Stromal cell of bone marrow (primary cell): Measurements from ENCODE around the gene WDR37.
"Not testable (repeated sequence)": the region's sequence is repeated elsewhere in the genome, so short reads cannot be mapped to it uniquely, and the experiment has no call there.

Experiments
- DNase-seq: peaks from one replicate; pipeline ENCODE4 v3.0.0-alpha.2; 2012; ENCODE audit warnings: low read depth

WDR37 gene

GRCh38 chr10:1043532-1043995 is 12.6 kb upstream of the WDR37 start:
- no peak for DNase-seq

GRCh38 chr10:1044146-1044545 is 12.0 kb upstream of the WDR37 start:
- no peak for DNase-seq

GRCh38 chr10:1044964-1045363 is 11.2 kb upstream of the WDR37 start:
- no peak for DNase-seq

GRCh38 chr10:1045415-1045814 is 10.8 kb upstream of the WDR37 start:
- no peak for DNase-seq

GRCh38 chr10:1047937-1048336 is 8.2 kb upstream of the WDR37 start:
- no peak for DNase-seq

GRCh38 chr10:1048349-1048731 is 7.8 kb upstream of the WDR37 start:
- no peak for DNase-seq

- peak; percentile 97 for DNase-seq
Measured at GRCh38 chr10:1048732-1049424, 7.3 kb upstream of the WDR37 start, which contains the start of gene IDI1. TSS of gene IDI1 (minus strand) at chr10:1049119. CDS start at chr10:1049003, 116 bp downstream.

GRCh38 chr10:1049425-1049958 is 6.7 kb upstream of the WDR37 start:
- no peak for DNase-seq

GRCh38 chr10:1050145-1050544 is 6.0 kb upstream of the WDR37 start:
- DNase-seq, result no peak

- DNase-seq, result no peak
Measured at GRCh38 chr10:1050554-1050953, 5.6 kb upstream of the WDR37 start.

GRCh38 chr10:1054684-1055083 is 1.5 kb upstream of the WDR37 start:
- no peak for DNase-seq

GRCh38 chr10:1057106-1057657 is 997 bp downstream of the WDR37 start:
- no peak for DNase-seq

- no peak for DNase-seq
Measured at GRCh38 chr10:1058017-1058416, 1.8 kb downstream of the WDR37 start.

- DNase-seq, result no peak
Measured at GRCh38 chr10:1059902-1060301, 3.7 kb downstream of the WDR37 start.

GRCh38 chr10:1061930-1062774 is 6.0 kb downstream of the WDR37 start:
- no peak for DNase-seq

- DNase-seq, result no peak
Measured at GRCh38 chr10:1063232-1063865, 7.2 kb downstream of the WDR37 start.

GRCh38 chr10:1064964-1065247 is 8.7 kb downstream of the WDR37 start:
- DNase-seq, result no peak

- not testable (repeated sequence) for DNase-seq
Measured at GRCh38 chr10:1066734-1067133, 10.5 kb downstream of the WDR37 start.

- DNase-seq, result no peak
Measured at GRCh38 chr10:1068380-1069361, 12.5 kb downstream of the WDR37 start.

- DNase-seq, result no peak
Measured at GRCh38 chr10:1070919-1071318, 14.7 kb downstream of the WDR37 start.

GRCh38 chr10:1074052-1074747 is 18.0 kb downstream of the WDR37 start:
- DNase-seq, result no peak
